SK-N-SH treated with all-trans-retinoic acid at 6 μM for 48 hours (cell line): ENCODE measurements around the gene LSM14A.
A peak's percentile ranks its signal among the peaks of the same experiment; 100 is the strongest.

Source experiments
- ATAC-seq: fragments of 200-7000 bp; cut with Tn5 transposase; 3 replicates; pipeline ENCODE4 v1.9.1; 2020; ENCODE audit warnings: mild to moderate bottlenecking, moderate library complexity
- CREB5 ChIP-seq: fragments of 250-450 bp; sonication (Bioruptor Pico); IDR thresholded peaks from 2 replicates; pipeline ENCODE4 v1.5.1; 2020; ENCODE audit warnings: low read depth, mild to moderate bottlenecking, moderate library complexity
- CSDC2 ChIP-seq: fragments of 250-450 bp; sonication (Bioruptor Pico); IDR thresholded peaks from 2 replicates; pipeline ENCODE4 v1.5.0; 2020; ENCODE audit warnings: mild to moderate bottlenecking, moderate library complexity
- CSRNP3 ChIP-seq: fragments of 250-450 bp; sonication (Bioruptor Pico); IDR thresholded peaks from 2 replicates; pipeline ENCODE4 v1.5.1; 2021; ENCODE audit warnings: mild to moderate bottlenecking, moderate library complexity
- ESRRG ChIP-seq: fragments of 250-450 bp; sonication (Bioruptor Pico); IDR thresholded peaks from 2 replicates; pipeline ENCODE4 v1.6.1; 2021; ENCODE audit warnings: mild to moderate bottlenecking
- GLIS3 ChIP-seq: fragments of 250-450 bp; sonication (Bioruptor Pico); IDR thresholded peaks from 2 replicates; pipeline ENCODE4 v1.5.0; 2020; ENCODE audit warnings: mild to moderate bottlenecking, moderate library complexity
- ISL1 ChIP-seq: fragments of 250-450 bp; sonication (Bioruptor Pico); IDR thresholded peaks from 2 replicates; pipeline ENCODE4 v2.1.2; 2022; ENCODE audit warnings: mild to moderate bottlenecking, moderate library complexity
- OSR1 ChIP-seq: fragments of 250-450 bp; sonication (Bioruptor Pico); IDR thresholded peaks from 2 replicates; pipeline ENCODE4 v1.8.0; 2022; ENCODE audit warnings: moderate library complexity, mild to moderate bottlenecking, inconsistent platforms
- PATZ1 ChIP-seq: fragments of 250-450 bp; sonication (Bioruptor Pico); IDR thresholded peaks from 2 replicates; pipeline ENCODE4 v1.8.0; 2020; ENCODE audit warnings: mild to moderate bottlenecking, moderate library complexity, borderline replicate concordance
- POU6F1 ChIP-seq: fragments of 250-450 bp; sonication (Bioruptor Pico); IDR thresholded peaks from 2 replicates; pipeline ENCODE4 v1.8.0; 2021; ENCODE audit warnings: low read depth, mild to moderate bottlenecking, moderate library complexity, borderline replicate concordance
- PPARA ChIP-seq: fragments of 250-450 bp; sonication (Bioruptor Pico); IDR thresholded peaks from 2 replicates; pipeline ENCODE4 v1.5.0; 2020; ENCODE audit warnings: mild to moderate bottlenecking, borderline replicate concordance
- RARB ChIP-seq: fragments of 250-450 bp; sonication (Bioruptor Pico); IDR thresholded peaks from 2 replicates; pipeline ENCODE4 v1.8.0; 2021; ENCODE audit warnings: mild to moderate bottlenecking, moderate library complexity
- SNAI2 ChIP-seq: fragments of 250-450 bp; sonication (Bioruptor Pico); IDR thresholded peaks from 2 replicates; pipeline ENCODE4 v1.5.0; 2020; ENCODE audit warnings: mild to moderate bottlenecking, moderate library complexity
- TCF4 ChIP-seq: fragments of 250-450 bp; sonication (Bioruptor Pico); IDR thresholded peaks from 2 replicates; pipeline ENCODE4 v1.8.0; 2021; ENCODE audit warnings: mild to moderate bottlenecking, moderate library complexity, borderline replicate concordance
- TOX ChIP-seq: fragments of 250-450 bp; sonication (Bioruptor Pico); IDR thresholded peaks from 2 replicates; pipeline ENCODE4 v1.8.0; 2021; ENCODE audit warnings: mild to moderate bottlenecking, moderate library complexity, borderline replicate concordance
- TSHZ2 ChIP-seq: fragments of 250-450 bp; sonication (Bioruptor Pico); IDR thresholded peaks from 2 replicates; pipeline ENCODE4 v1.5.0; 2020; ENCODE audit warnings: mild to moderate bottlenecking, moderate library complexity
- ZC3H10 ChIP-seq: fragments of 250-450 bp; sonication (Bioruptor Pico); IDR thresholded peaks from 2 replicates; pipeline ENCODE4 v1.5.1; 2021; ENCODE audit warnings: mild to moderate bottlenecking, moderate library complexity
- ZFP30 ChIP-seq: fragments of 450-650 bp; formaldehyde crosslinking; IDR thresholded peaks from 2 replicates; pipeline ENCODE4 v1.5.0; 2022; ENCODE audit warnings: mild to moderate bottlenecking, moderate library complexity
- ZNF565 ChIP-seq: fragments of 450-650 bp; formaldehyde crosslinking; conservative IDR thresholded peaks from 2 replicates; pipeline ENCODE4 v1.5.0; 2020; ENCODE audit warnings: low read depth, mild to moderate bottlenecking, moderate library complexity
- ZNF70 ChIP-seq: fragments of 450-650 bp; formaldehyde crosslinking; IDR thresholded peaks from 2 replicates; pipeline ENCODE4 v1.5.0; 2020; ENCODE audit warnings: mild to moderate bottlenecking, moderate library complexity
- ZNF8 ChIP-seq: fragments of 450-650 bp; formaldehyde crosslinking; IDR thresholded peaks from 2 replicates; pipeline ENCODE4 v1.5.0; 2020; ENCODE audit warnings: mild to moderate bottlenecking, moderate library complexity

LSM14A gene

GRCh38 chr19:34222386-34222785 lies 50.1 kb downstream of the LSM14A start:
- ATAC-seq = no peak
- TF ChIP-seq GLIS3 (CRISPR knock-in tag) = no peak
- TF ChIP-seq CSRNP3 (CRISPR knock-in tag) = no peak
- TF ChIP-seq OSR1 (CRISPR knock-in tag) = no peak
- no peak for TF ChIP-seq RARB
- TF ChIP-seq ISL1 (CRISPR knock-in tag) = no peak
- TF ChIP-seq ESRRG (CRISPR knock-in tag) = no peak
- TF ChIP-seq, all 23 proteins: peak for 0

GRCh38 chr19:34224996-34225658 lies 52.8 kb downstream of the LSM14A start:
- ATAC-seq = peak; percentile 51; the same call in 1 of the 3 replicates
- TF ChIP-seq PATZ1 = no peak
- TF ChIP-seq RARB = no peak

- no peak for ATAC-seq
- TF ChIP-seq CREB5 (CRISPR knock-in tag) (no peak), ZNF8 (CRISPR knock-in tag) (no peak), ESRRG (CRISPR knock-in tag) (no peak), PATZ1 (no peak), CSDC2 (no peak), ISL1 (CRISPR knock-in tag) (no peak), OSR1 (CRISPR knock-in tag) (no peak), TSHZ2 (CRISPR knock-in tag) (no peak), TOX (CRISPR knock-in tag) (no peak), ZNF565 (CRISPR knock-in tag) (no peak), ZNF70 (no peak), POU6F1 (no peak), GLIS3 (CRISPR knock-in tag) (no peak), RARB (no peak), TCF4 (CRISPR knock-in tag) (no peak), ZC3H10 (CRISPR knock-in tag) (no peak)
Measured at GRCh38 chr19:34225659-34226015, 53.3 kb downstream of the LSM14A start.

GRCh38 chr19:34226036-34226435 lies 53.7 kb downstream of the LSM14A start:
- no peak for ATAC-seq
- TF ChIP-seq PATZ1 (no peak), ZFP30 (CRISPR knock-in tag) (no peak), PPARA (CRISPR knock-in tag) (no peak), SNAI2 (CRISPR knock-in tag) (no peak), ZNF8 (CRISPR knock-in tag) (no peak), ZNF565 (CRISPR knock-in tag) (no peak), OSR1 (CRISPR knock-in tag) (no peak), CSDC2 (no peak), TSHZ2 (CRISPR knock-in tag) (no peak)
